Measurements from ENCODE around the gene ZNF488. TPM values are rescaled to one million over a fixed set of nuclear protein-coding genes. Genes with fewer than 3 reads are reported as not detected.

Gene ZNF488
- total RNA-seq, 1 experiment from 2014 or later: 2.2 TPM

DNA sequence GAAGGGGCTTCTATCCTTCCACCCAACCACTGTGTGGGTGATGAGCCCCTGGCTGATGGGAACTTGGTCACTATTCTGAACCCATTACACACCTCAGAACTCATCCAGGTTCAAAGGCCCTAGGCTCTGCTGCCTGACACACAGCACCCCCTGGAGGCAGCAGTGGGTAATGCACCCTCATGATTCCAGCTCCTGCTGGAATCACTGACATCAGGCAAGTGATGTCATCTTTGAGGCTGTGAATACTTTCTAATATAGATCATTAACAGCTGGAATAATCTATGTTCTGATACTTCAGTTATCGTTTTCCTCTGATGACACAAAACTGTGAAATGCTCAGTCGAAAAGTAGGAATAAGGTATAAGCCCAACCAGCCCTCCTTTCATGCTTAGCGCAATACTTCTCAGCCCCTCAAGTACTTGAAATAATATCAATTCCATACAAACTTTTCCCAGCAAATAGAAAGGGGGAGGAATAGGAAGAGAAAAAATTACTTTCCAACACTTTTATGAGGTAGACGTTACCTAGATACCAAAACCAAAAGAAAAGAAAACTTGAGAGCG is 43.4 kb downstream of the ZNF488 start:
- peaks cover 74% of the 10 kb centered on the region for H3K27me3 Mint-ChIP-seq (ENCODE audit: unreplicated experiment)
- CTCF ChIA-PET: interaction anchor here (1.0 to 1.5 kb wide), 5 partner anchors 13 to 316 kb away, joined by 3 to 7 read pairs (median 5); no protein-coding TSS in a partner anchor
- no peak overlapping the region for H3K4me3 Mint-ChIP-seq (ENCODE audit: low read depth, unreplicated experiment)

DNA sequence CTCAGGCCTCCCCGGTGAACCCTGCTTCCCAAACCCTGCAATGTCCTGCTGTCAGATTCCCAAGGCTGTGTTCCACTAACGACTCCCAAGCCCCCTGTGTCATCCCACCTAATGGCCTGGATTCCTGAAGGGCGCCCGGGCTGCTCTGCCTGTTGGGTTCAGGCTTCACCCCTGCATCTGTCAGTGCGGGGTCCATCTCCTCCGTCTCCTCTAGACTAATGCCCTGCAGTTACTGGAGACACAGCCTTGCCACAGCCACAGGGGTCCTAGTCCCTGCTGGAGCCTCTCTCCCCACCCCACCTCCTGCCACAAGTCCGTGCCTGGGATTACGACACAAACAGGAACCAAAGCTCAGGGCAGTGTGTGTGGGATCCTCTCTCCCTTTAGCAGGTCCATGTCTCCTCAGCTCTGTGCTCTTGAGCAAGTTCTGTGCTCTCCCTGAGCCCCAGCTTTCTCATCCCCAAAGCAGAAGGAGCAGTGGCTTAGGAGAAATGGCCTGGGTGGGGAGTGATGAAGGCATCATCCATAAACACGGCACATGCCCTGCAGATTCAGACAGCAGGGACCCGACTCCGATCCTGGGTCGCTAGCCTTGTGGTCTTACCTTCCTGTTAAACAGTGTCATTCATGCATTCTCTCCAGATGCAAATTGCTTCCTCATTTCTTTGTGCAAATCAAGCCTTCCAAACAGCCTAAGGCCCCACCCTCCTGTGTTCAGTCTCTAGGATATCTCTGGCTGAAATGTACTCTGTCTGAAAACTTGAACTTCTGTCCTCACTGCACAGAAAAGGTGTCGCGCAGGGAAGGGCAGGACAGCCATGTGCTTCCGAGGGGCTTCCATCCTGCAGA is 44.1 kb downstream of the ZNF488 start:
- peaks cover 11% of the 10 kb centered on the region for H3K4me1 Mint-ChIP-seq (ENCODE audit: low read depth, unreplicated experiment)
- intact Hi-C loops (cut with micrococcal nuclease; ENCODE audit: unreplicated experiment): no loop called here
- TF ChIP-seq, protein P1, sequence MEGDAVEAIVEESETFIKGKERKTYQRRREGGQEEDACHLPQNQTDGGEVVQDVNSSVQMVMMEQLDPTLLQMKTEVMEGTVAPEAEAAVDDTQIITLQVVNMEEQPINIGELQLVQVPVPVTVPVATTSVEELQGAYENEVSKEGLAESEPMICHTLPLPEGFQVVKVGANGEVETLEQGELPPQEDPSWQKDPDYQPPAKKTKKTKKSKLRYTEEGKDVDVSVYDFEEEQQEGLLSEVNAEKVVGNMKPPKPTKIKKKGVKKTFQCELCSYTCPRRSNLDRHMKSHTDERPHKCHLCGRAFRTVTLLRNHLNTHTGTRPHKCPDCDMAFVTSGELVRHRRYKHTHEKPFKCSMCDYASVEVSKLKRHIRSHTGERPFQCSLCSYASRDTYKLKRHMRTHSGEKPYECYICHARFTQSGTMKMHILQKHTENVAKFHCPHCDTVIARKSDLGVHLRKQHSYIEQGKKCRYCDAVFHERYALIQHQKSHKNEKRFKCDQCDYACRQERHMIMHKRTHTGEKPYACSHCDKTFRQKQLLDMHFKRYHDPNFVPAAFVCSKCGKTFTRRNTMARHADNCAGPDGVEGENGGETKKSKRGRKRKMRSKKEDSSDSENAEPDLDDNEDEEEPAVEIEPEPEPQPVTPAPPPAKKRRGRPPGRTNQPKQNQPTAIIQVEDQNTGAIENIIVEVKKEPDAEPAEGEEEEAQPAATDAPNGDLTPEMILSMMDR (IDR thresholded peaks at IDR 0.05; ENCODE audit: unreplicated experiment): no peak
- no peak for DNase-seq
- CTCF ChIA-PET: interaction anchor here (1.0 to 1.5 kb wide), 5 partner anchors 14 to 315 kb away, joined by 3 to 7 read pairs (median 5); no protein-coding TSS in a partner anchor
- H3K36me3 Mint-ChIP-seq (ENCODE audit: insufficient read depth, unreplicated experiment): no peaks in the 10 kb centered on the region
- no peak overlapping the region for H3K27ac Mint-ChIP-seq (ENCODE audit: unreplicated experiment)
- H3K4me3 Mint-ChIP-seq (ENCODE audit: low read depth, unreplicated experiment): no peak overlapping the region
- H3K27me3 Mint-ChIP-seq (ENCODE audit: unreplicated experiment): peaks cover 74% of the 10 kb centered on the region
- BruUV-seq (replicated peaks): no TSS peak
- H3K9me3 Mint-ChIP-seq (ENCODE audit: low read depth, unreplicated experiment): no peaks in the 10 kb centered on the region

More for the DNA sequence above, 43.4 kb downstream of the ZNF488 start:
- H3K9me3 Mint-ChIP-seq (ENCODE audit: low read depth, unreplicated experiment): no peaks in the 10 kb centered on the region
- BruUV-seq (replicated peaks): no TSS peak
- H3K27ac Mint-ChIP-seq (ENCODE audit: unreplicated experiment): no peak overlapping the region
- DNase-seq: peak; percentile 79
- H3K36me3 Mint-ChIP-seq (ENCODE audit: insufficient read depth, unreplicated experiment): no peaks in the 10 kb centered on the region
- TF ChIP-seq, protein P1 (IDR thresholded peaks at IDR 0.05; ENCODE audit: unreplicated experiment): peak; percentile 98
- intact Hi-C loops (cut with micrococcal nuclease; ENCODE audit: unreplicated experiment): no loop called here
- peaks cover 11% of the 10 kb centered on the region for H3K4me1 Mint-ChIP-seq (ENCODE audit: low read depth, unreplicated experiment)

DNA sequence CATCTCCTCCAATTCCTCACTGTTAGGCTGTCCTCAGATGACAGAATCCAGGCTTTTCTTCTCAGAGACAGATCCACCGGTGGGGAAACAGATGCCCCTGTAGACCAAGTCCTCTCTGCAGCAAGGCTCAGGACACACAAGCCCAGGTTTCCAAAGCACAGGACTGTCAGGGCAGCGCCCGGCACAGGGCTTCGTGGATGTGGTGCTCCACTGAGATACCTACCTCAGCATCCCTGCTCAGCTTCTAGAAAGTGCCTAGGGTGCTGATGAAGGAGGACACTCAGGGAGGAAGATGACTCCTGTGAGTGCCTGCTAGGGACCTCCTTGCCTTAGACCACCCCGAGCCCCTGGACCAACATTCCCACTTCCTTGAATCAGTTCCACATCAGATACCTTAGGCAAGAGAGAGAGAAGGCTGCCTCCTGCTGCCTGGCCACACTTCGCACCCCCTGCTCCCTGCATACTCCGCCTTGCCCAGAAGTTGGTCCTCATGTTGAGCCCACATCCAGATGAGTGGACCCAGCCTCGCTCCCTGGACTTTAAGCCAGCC is 44.8 kb downstream of the ZNF488 start:
- Mint-ChIP-seq H3K4me1 (ENCODE audit: low read depth, unreplicated experiment) (peaks cover 11% of the 10 kb centered on the region), H3K27me3 (ENCODE audit: unreplicated experiment) (peaks cover 77% of the 10 kb centered on the region), H3K36me3 (ENCODE audit: insufficient read depth, unreplicated experiment) (no peaks in the 10 kb centered on the region), H3K9me3 (ENCODE audit: low read depth, unreplicated experiment) (no peaks in the 10 kb centered on the region), H3K27ac (ENCODE audit: unreplicated experiment) (no peak overlapping the region), H3K4me3 (ENCODE audit: low read depth, unreplicated experiment) (no peak overlapping the region)
- TF ChIP-seq, protein P1 (IDR thresholded peaks at IDR 0.05; ENCODE audit: unreplicated experiment): no peak
- no TSS peak for BruUV-seq (replicated peaks)
- DNase-seq: no peak
- intact Hi-C loops (cut with micrococcal nuclease; ENCODE audit: unreplicated experiment): no loop called here
- CTCF ChIA-PET: no interaction called here

DNA sequence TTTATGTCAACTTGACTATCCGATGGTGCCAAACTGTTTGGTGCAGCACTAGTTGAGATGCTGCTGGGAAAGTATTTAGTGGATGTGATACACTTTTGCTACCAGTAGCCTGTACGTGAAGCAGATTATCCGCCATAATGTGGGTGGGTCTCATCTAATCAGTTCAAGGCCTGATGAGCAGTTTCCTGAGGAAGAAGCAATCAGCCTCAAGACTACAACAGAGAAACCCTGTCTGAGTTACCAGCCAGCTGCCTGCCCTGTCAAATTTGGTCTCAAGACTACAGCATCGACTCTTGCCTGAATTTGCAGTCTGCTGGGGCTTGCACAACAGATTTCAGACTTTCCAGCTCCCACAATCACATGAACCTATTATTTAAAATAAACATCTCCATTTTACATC is 46.8 kb downstream of the ZNF488 start:
- Mint-ChIP-seq H3K9me3 (ENCODE audit: low read depth, unreplicated experiment) (no peaks in the 10 kb centered on the region), H3K4me1 (ENCODE audit: low read depth, unreplicated experiment) (peaks cover 11% of the 10 kb centered on the region), H3K4me3 (ENCODE audit: low read depth, unreplicated experiment) (no peak overlapping the region), H3K27me3 (ENCODE audit: unreplicated experiment) (peaks cover 93% of the 10 kb centered on the region), H3K36me3 (ENCODE audit: insufficient read depth, unreplicated experiment) (no peaks in the 10 kb centered on the region), H3K27ac (ENCODE audit: unreplicated experiment) (no peak overlapping the region)
- no TSS peak for BruUV-seq (replicated peaks)
- CTCF ChIA-PET: no interaction called here
- TF ChIP-seq, protein P1 (IDR thresholded peaks at IDR 0.05; ENCODE audit: unreplicated experiment): no peak
- no peak for DNase-seq
- intact Hi-C loops (cut with micrococcal nuclease; ENCODE audit: unreplicated experiment): no loop called here
